H1 (cell line): ENCODE results near the gene NUP210. TPM values are rescaled to one million over a fixed set of nuclear protein-coding genes. Genes with fewer than 3 reads are reported as not detected.

Experiments used
- CTCF ChIA-PET: fragments of 300-600 bp; sonication (Branson Sonifier 250); formaldehyde crosslinking; loops from one replicate; lab custom pipeline; 2021; ENCODE audit not compliant: partially characterized antibody; lab: Charles Lee
- POLR2A ChIA-PET: fragments of 300-600 bp; sonication (Branson Sonifier 250); formaldehyde crosslinking; loops from one replicate; lab custom pipeline; 2021; ENCODE audit warnings: inconsistent platforms; ENCODE audit not compliant: partially characterized antibody; lab: Charles Lee
- DNase-seq, 2 experiments: peaks; one replicate each; pipeline versions ENCODE4 v3.0.0 to v3.0.0-alpha.2; 2010 to 2022; ENCODE audit warnings: low spot score in 2 of 2, low read depth in 1 of 2, mixed read lengths in 1 of 2
- FAIRE-seq: peaks from 2 replicates; lab custom pipeline; 2011; peaks lifted over from hg19 to GRCh38; lab: Jason Lieb, UNC
- H2AFZ ChIP-seq: 2 replicates; pipeline ENCODE4 v1.8.1; 2012; ENCODE audit warnings: low read length, inconsistent platforms
- H2AK5ac ChIP-seq: 2 replicates; pipeline ENCODE4 v1.6.1; 2013; ENCODE audit warnings: low read depth, low read length
- H2BK120ac ChIP-seq: replicated peaks from 2 replicates; pipeline ENCODE3; 2013; ENCODE audit warnings: low read depth, low read length, inconsistent platforms
- H2BK12ac ChIP-seq: 2 replicates; pipeline ENCODE4 v1.6.1; 2013; ENCODE audit warnings: low read depth, low read length
- H2BK15ac ChIP-seq: 2 replicates; pipeline ENCODE4 v1.6.1; 2013; ENCODE audit warnings: low read length
- H2BK20ac ChIP-seq: 2 replicates; pipeline ENCODE4 v1.6.1; 2013; ENCODE audit warnings: low read length
- H2BK5ac ChIP-seq: 2 replicates; pipeline ENCODE4 v1.6.1; 2013; ENCODE audit warnings: low read depth, low read length
- H3K14ac ChIP-seq: 2 replicates; pipeline ENCODE4 v1.6.1; 2013; ENCODE audit warnings: inconsistent platforms; ENCODE audit not compliant: insufficient read length
- H3K18ac ChIP-seq: 2 replicates; pipeline ENCODE4 v1.6.1; 2013; ENCODE audit warnings: low read length; ENCODE audit errors: extremely low read depth
- H3K23ac ChIP-seq: 2 replicates; pipeline ENCODE4 v1.6.1; 2013; ENCODE audit warnings: inconsistent platforms; ENCODE audit not compliant: insufficient read length
- H3K23me2 ChIP-seq: 2 replicates; pipeline ENCODE4 v1.6.1; 2013; ENCODE audit warnings: low read depth, low read length
- H3K27ac ChIP-seq: 2 replicates; pipeline ENCODE4 v1.6.1; 2011; ENCODE audit warnings: low read depth, low read length, inconsistent platforms
- H3K27me3 ChIP-seq, 4 experiments: replicated peaks in 1 of 4; 1 replicate in 1 of 4; 2 replicates in 3 of 4; pipeline versions ENCODE4 v1.6.1 to v1.8.1; 2011 to 2013; ENCODE audit warnings: low read length in 3 of 4, mild to moderate bottlenecking in 3 of 4, inconsistent platforms in 2 of 4, mixed read lengths in 2 of 4, moderate library complexity in 1 of 4; ENCODE audit not compliant: control insufficient read depth in 3 of 4, insufficient read depth in 3 of 4; ENCODE audit errors: extremely low read depth in 1 of 4
- H3K36me3 ChIP-seq, 4 experiments: 2 replicates each; pipeline versions ENCODE4 v1.6.1 to v1.8.1; 2011 to 2013; ENCODE audit warnings: mild to moderate bottlenecking in 4 of 4, low read length in 3 of 4, moderate library complexity in 2 of 4, control low read depth in 1 of 4, inconsistent platforms in 1 of 4; ENCODE audit not compliant: insufficient read depth in 4 of 4, control insufficient read depth in 2 of 4
- H3K4ac ChIP-seq: replicated peaks from 2 replicates; pipeline ENCODE3; 2013; ENCODE audit warnings: low read length, low read depth, mixed read lengths, inconsistent platforms; ENCODE audit not compliant: insufficient read length
- H3K4me1 ChIP-seq, 4 experiments: replicated peaks in 1 of 4; 1 replicate in 1 of 4; 2 replicates in 3 of 4; pipeline versions ENCODE4 v1.6.1 to v1.8.1; 2011 to 2013; ENCODE audit warnings: low read length in 3 of 4, inconsistent platforms in 2 of 4, mixed read lengths in 1 of 4; ENCODE audit not compliant: insufficient read depth in 4 of 4, control insufficient read depth in 3 of 4
- H3K4me2 ChIP-seq, 2 experiments: 2 replicates each; pipeline versions ENCODE4 v1.6.1 to v1.8.1; 2011 to 2013; ENCODE audit warnings: low read depth in 2 of 2, low read length in 2 of 2, control low read depth in 1 of 2, inconsistent platforms in 1 of 2, mild to moderate bottlenecking in 1 of 2; ENCODE audit not compliant: insufficient read depth in 1 of 2
- H3K4me3 ChIP-seq, 4 experiments: fragments of 200-600, 300-600 bp in 1 of 4; sonication (generic), shearing (Covaris generic), sonication (Bioruptor Twin) in 1 of 4; 2 replicates each; pipeline versions ENCODE4 v1.5.1 to v1.8.1; 2011 to 2016; ENCODE audit warnings: low read length in 4 of 4, low read depth in 3 of 4, control low read depth in 2 of 4, inconsistent platforms in 2 of 4, mild to moderate bottlenecking in 2 of 4, mixed read lengths in 1 of 4, moderate library complexity in 1 of 4; ENCODE audit not compliant: insufficient read depth in 2 of 4; ENCODE audit errors: extremely low read depth in 1 of 4
- H3K56ac ChIP-seq: replicated peaks from 2 replicates; pipeline ENCODE3; 2013; ENCODE audit warnings: low read depth, mild to moderate bottlenecking, mixed read lengths, low read length, inconsistent platforms; ENCODE audit not compliant: insufficient read length
- H3K79me1 ChIP-seq: 2 replicates; pipeline ENCODE4 v1.6.1; 2013; ENCODE audit warnings: low read depth, low read length, control low read depth
- H3K79me2 ChIP-seq, 2 experiments: 2 replicates each; pipeline versions ENCODE4 v1.6.1 to v1.8.1; 2012 to 2013; ENCODE audit warnings: low read length in 2 of 2, mild to moderate bottlenecking in 2 of 2, inconsistent platforms in 1 of 2; ENCODE audit not compliant: insufficient read depth in 2 of 2, control insufficient read depth in 1 of 2
- H3K9ac ChIP-seq, 4 experiments: replicated peaks in 1 of 4; 1 replicate in 1 of 4; 2 replicates in 3 of 4; pipeline versions ENCODE4 v1.6.1 to v1.8.1; 2011 to 2013; ENCODE audit warnings: low read depth in 3 of 4, low read length in 3 of 4, control low read depth in 2 of 4, mild to moderate bottlenecking in 2 of 4, moderate library complexity in 2 of 4, inconsistent platforms in 1 of 4; ENCODE audit errors: extremely low read depth in 1 of 4
- H3K9me3 ChIP-seq, 2 experiments: 2 replicates each; pipeline versions ENCODE4 v1.6.1 to v1.8.1; 2012 to 2013; ENCODE audit warnings: mild to moderate bottlenecking in 2 of 2, moderate library complexity in 2 of 2, control low read depth in 1 of 2, inconsistent platforms in 1 of 2, low read depth in 1 of 2, low read length in 1 of 2, mixed read lengths in 1 of 2; ENCODE audit not compliant: insufficient read depth in 2 of 2
- H4K20me1 ChIP-seq, 2 experiments: replicated peaks in 1 of 2; 2 replicates each; pipeline versions ENCODE3 to v1.8.1; 2011 to 2013; ENCODE audit warnings: inconsistent platforms in 2 of 2, low read length in 2 of 2, mild to moderate bottlenecking in 1 of 2; ENCODE audit not compliant: insufficient read depth in 2 of 2, control insufficient read depth in 1 of 2
- H4K5ac ChIP-seq: 2 replicates; pipeline ENCODE4 v1.6.1; 2013; ENCODE audit warnings: low read length, low read depth, mixed read lengths, inconsistent platforms; ENCODE audit not compliant: insufficient read length
- H4K8ac ChIP-seq: 2 replicates; pipeline ENCODE4 v1.8.0; 2013; ENCODE audit warnings: mild to moderate bottlenecking, moderate library complexity, low read length, inconsistent platforms; ENCODE audit not compliant: insufficient read depth; ENCODE audit errors: extremely low read depth
- H4K91ac ChIP-seq: replicated peaks from 2 replicates; pipeline ENCODE3; 2013; ENCODE audit warnings: low read length, mixed read lengths, inconsistent platforms; ENCODE audit not compliant: insufficient read length
- ATF2 ChIP-seq: IDR thresholded peaks from 2 replicates; pipeline ENCODE4 v1.6.1; 2012; ENCODE audit warnings: low read length, inconsistent platforms
- E2F6 ChIP-seq: IDR thresholded peaks from 2 replicates; pipeline ENCODE4 v1.6.1; 2012; ENCODE audit warnings: inconsistent platforms
- EP300 ChIP-seq, 2 experiments: IDR thresholded peaks; 1 replicate in 1 of 2; 2 replicates in 1 of 2; pipeline ENCODE4 v1.6.1; 2011 to 2012; ENCODE audit warnings: low read depth in 2 of 2, low read length in 2 of 2, mild to moderate bottlenecking in 2 of 2, borderline replicate concordance in 1 of 2, inconsistent platforms in 1 of 2, moderate library complexity in 1 of 2
- PHF8 ChIP-seq: fragments of 200-600 bp; sonication (generic); conservative IDR thresholded peaks from 2 replicates; pipeline ENCODE4 v1.7.1; 2012; ENCODE audit warnings: low read depth, mild to moderate bottlenecking, inconsistent platforms, low read length, moderate library complexity
- SAP30 ChIP-seq: fragments of 300-600 bp; sonication (generic); IDR thresholded peaks from 2 replicates; pipeline ENCODE4 v1.7.1; 2012; ENCODE audit warnings: low read length, moderate library complexity, mild to moderate bottlenecking, inconsistent platforms; ENCODE audit not compliant: insufficient read depth, insufficient replicate concordance
- SIX5 ChIP-seq: IDR thresholded peaks from 2 replicates; pipeline ENCODE4 v1.6.1; 2011; ENCODE audit warnings: mild to moderate bottlenecking, low read depth, low read length
- WGBS, 2 experiments: shearing (Covaris generic) in 1 of 2; methylation state at CpG; one replicate each; pipeline versions ENCODE4 v1.1.6 to v1.1.7; 2013 to 2015; ENCODE audit warnings: low lambda C conversion rate in 2 of 2, mixed read lengths in 2 of 2, inconsistent platforms in 1 of 2, low coverage in 1 of 2, missing lambda C conversion rate in 1 of 2; ENCODE audit not compliant: insufficient replicate concordance in 2 of 2, insufficient coverage in 1 of 2, insufficient read length in 1 of 2; ENCODE audit errors: extremely low coverage in 1 of 2, missing lambda C conversion rate in 1 of 2; 5-methylcytosine and 5-hydroxymethylcytosine counted together
- polyA plus RNA-seq, 7 experiments: library from polyadenylated mRNA; depleted of rRNA in 3 of 7; stranded (reverse) in 5 of 7; unstranded in 2 of 7; fragments of >200 nt in 5 of 7; fragments of 200-250 nt in 2 of 7; gene quantifications; 1 replicate in 5 of 7; 2 replicates in 1 of 7; 4 replicates in 1 of 7; pipeline versions ENCODE4 v1.2.1 to v1.2.3, GENCODE V29; 2011 to 2013; ENCODE audit warnings: missing spikeins in 2 of 7, mixed read lengths in 2 of 7
- total RNA-seq: library from RNA; stranded (reverse); fragmentation: NEBNext Ultra II Directional; extraction: Animal tissue kit (Norgen Biotek cat#: 25700); gene quantifications from 2 replicates; pipeline ENCODE4 v1.2.1, GENCODE V29; 2021
- TF ChIP-seq, protein P1 (sequence below): IDR thresholded peaks from 2 replicates; pipeline ENCODE4 v1.6.1; 2011; ENCODE audit warnings: low read depth, mild to moderate bottlenecking, low read length; ENCODE audit not compliant: insufficient read depth

The NUP210 gene
- total and polyA plus RNA-seq, 2 of the 8 experiments (the other 6 are each of a cell fraction or from before 2014, with no cell fraction given) = 51.0 to 53.7 TPM

GRCh38 chr3:13463618-13464400, 43.7 kb upstream of the NUP210 start:
- no peak overlapping the region for H2BK15ac ChIP-seq
- H4K5ac ChIP-seq = no peak overlapping the region
- no peak overlapping the region for H2BK5ac ChIP-seq
- H3K36me3 ChIP-seq = no peaks in the 10 kb centered on the region
- no peak overlapping the region for H3K4ac ChIP-seq
- peak overlapping the region; percentile 12; the same call in 1 of the 2 replicates for H4K8ac ChIP-seq
- no peak overlapping the region for H3K9ac ChIP-seq
- no peak overlapping the region for H3K4me2 ChIP-seq
- no peak overlapping the region for H3K18ac ChIP-seq
- whole genome bisulfite sequencing, 2 experiments = 89% methylated on average over 11 of the region's 11 CpGs; no CpG with 5 or more reads in 1 of the 2 experiments
- H2BK20ac ChIP-seq = no peak overlapping the region
- POLR2A ChIA-PET = interaction anchor here (0.9 to 2.5 kb wide), 4 partner anchors 11 to 181 kb away, joined by 3 to 8 read pairs (median 4); no protein-coding TSS in a partner anchor
- no peak overlapping the region for H3K14ac ChIP-seq
- H3K79me1 ChIP-seq = no peaks in the 10 kb centered on the region
- H3K56ac ChIP-seq = no peak overlapping the region
- DNase-seq (no peak), FAIRE-seq (no peak)
- no peaks in the 10 kb centered on the region; the same call in 1 of the 2 replicates for H3K23me2 ChIP-seq
- H4K20me1 ChIP-seq = no peaks in the 10 kb centered on the region
- CTCF ChIA-PET = interaction anchor here (0.6 to 4.8 kb wide), 19 partner anchors 8 to 417 kb away, joined by 3 to 43 read pairs (median 4); partner anchors contain the start of gene HDAC11
- no peak overlapping the region for H2AK5ac ChIP-seq
- no peaks in the 10 kb centered on the region for H3K9me3 ChIP-seq
- H3K27me3 ChIP-seq = peaks cover 3 to 10% (median 9%) of the 10 kb centered on the region in 4 experiments; a peak in 6 of 7 replicates
- H3K27ac ChIP-seq = no peak overlapping the region
- H3K23ac ChIP-seq = no peak overlapping the region
- H2BK12ac ChIP-seq = no peak overlapping the region
- peak overlapping the region; percentile 3 for H4K91ac ChIP-seq
- peaks cover 0 to 2% (median 0%) of the 10 kb centered on the region in 4 experiments; a peak in 2 of 7 replicates for H3K4me1 ChIP-seq
- H2AFZ ChIP-seq = no peak overlapping the region
- no peak overlapping the region for H2BK120ac ChIP-seq
- H3K4me3 ChIP-seq = no peak overlapping the region
- no peaks in the 10 kb centered on the region for H3K79me2 ChIP-seq
- TF ChIP-seq PHF8 (no peak), SIX5 (no peak), EP300 (IDR thresholded peaks at IDR 0.05; ENCODE audit: borderline replicate concordance in 1 of 2, low read depth in 2 of 2, low read length in 2 of 2) (no peak), E2F6 (no peak), ATF2 (no peak), SAP30 (no peak)
- TF ChIP-seq, protein P1, sequence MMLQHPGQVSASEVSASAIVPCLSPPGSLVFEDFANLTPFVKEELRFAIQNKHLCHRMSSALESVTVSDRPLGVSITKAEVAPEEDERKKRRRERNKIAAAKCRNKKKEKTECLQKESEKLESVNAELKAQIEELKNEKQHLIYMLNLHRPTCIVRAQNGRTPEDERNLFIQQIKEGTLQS = no peak
